Breast epithelium (tissue), 3 donors: ENCODE data around the gene EID2B.

Experiments used
- POLR2A ChIP-seq: fragments of 450-650 bp; IDR thresholded peaks from one replicate; pipeline ENCODE4 v1.6.1; 2016; ENCODE audit warnings: antibody characterized with exemption, mild to moderate bottlenecking, moderate library complexity
- TF ChIP-seq, protein P1 (sequence below), 3 donors: fragments of 450-650 bp; IDR thresholded peaks; one replicate each; pipeline ENCODE4 v1.5.1; 2016 to 2017; ENCODE audit warnings: antibody characterized with exemption in 3 of 3, mild to moderate bottlenecking in 3 of 3, moderate library complexity in 3 of 3

DNA sequence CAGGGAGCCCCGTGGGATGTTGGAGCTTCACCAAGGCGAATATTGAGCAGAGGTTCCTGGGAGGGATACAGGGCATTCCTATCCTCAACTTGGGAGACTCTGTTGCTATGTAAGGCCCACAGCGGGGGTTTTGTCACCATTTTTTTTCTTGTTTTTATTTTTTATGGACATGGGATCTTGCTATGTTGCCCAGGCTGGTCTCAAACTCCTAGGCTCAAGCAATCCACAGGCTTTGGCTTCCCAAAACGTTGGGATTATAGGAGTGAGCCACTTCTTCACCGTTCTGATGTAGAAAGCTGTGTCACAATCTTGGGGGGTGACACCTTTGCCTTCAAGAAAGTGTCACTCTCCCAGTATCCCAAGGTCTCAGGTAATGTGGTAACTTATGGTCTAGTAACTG lies 31.3 kb downstream of the EID2B start:
- TF ChIP-seq, protein P1, sequence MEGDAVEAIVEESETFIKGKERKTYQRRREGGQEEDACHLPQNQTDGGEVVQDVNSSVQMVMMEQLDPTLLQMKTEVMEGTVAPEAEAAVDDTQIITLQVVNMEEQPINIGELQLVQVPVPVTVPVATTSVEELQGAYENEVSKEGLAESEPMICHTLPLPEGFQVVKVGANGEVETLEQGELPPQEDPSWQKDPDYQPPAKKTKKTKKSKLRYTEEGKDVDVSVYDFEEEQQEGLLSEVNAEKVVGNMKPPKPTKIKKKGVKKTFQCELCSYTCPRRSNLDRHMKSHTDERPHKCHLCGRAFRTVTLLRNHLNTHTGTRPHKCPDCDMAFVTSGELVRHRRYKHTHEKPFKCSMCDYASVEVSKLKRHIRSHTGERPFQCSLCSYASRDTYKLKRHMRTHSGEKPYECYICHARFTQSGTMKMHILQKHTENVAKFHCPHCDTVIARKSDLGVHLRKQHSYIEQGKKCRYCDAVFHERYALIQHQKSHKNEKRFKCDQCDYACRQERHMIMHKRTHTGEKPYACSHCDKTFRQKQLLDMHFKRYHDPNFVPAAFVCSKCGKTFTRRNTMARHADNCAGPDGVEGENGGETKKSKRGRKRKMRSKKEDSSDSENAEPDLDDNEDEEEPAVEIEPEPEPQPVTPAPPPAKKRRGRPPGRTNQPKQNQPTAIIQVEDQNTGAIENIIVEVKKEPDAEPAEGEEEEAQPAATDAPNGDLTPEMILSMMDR (IDR thresholded peaks at IDR 0.05): no peak
- TF ChIP-seq POLR2A: no peak
